ENCODE results near the gene DHFR.
A peak's percentile ranks its signal among the peaks of the same experiment; 100 is the strongest.
"Not testable (repeated sequence)": the region's sequence is repeated elsewhere in the genome, so short reads cannot be mapped to it uniquely, and the experiment has no call there.

The DHFR gene

GRCh38 chr5:80654391-80655230, at the start of gene DHFR, which contains the start of gene MSH3:
DHFR (minus strand) TSS chr5:80654983; CDS start chr5:80654489, 494 bp downstream.
MSH3 (plus strand) TSS chr5:80654652; CDS start chr5:80654728, 76 bp downstream.
- DNase-seq, result peak; percentile 87

DNA sequence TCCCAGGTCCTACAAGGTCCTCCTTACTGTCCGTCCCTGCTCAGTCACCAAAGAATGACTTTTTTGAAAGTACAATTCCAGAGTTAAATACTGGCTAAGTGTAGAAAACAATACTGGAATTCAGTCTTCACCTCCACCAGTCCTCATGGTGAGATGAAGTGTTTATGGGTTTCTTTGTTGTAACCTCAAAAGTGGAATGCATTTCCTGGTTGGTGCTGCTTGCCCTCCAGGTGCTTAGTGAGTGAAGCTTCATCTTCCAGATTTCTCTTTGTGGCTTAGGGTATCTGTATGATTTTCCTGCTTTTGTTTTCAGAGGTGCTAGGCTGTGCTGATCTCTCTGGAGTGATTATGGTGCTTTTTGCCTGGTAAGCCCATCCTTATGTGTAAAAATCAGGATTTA, 49.4 kb upstream of the DHFR start:
- DNase-seq, result no peak

GRCh38 chr5:80703747-80704146, 49.0 kb upstream of the DHFR start:
- DNase-seq, result no peak

DNA sequence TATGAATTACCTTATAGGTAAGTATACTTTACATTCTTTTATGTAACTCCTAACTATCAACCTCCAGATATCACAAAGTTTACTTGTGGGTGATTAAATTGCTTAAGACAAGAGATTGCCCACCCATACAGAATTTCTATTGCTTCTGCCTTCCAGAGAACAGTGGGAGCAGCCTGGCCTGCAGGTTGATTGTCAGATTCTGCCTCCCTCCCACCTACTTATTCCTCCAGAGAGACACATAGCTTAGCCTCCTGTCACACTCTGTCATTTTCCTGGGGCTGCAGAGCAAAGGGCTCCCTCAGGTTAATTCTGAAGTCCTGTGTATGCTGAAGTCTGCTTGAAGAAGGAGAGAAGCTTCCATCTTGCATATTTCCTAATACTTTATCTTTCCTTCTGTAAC, 48.5 kb upstream of the DHFR start:
- DNase-seq, result no peak

- no peak for DNase-seq
Observed at GRCh38 chr5:80701597-80701996, 46.8 kb upstream of the DHFR start.

DNA sequence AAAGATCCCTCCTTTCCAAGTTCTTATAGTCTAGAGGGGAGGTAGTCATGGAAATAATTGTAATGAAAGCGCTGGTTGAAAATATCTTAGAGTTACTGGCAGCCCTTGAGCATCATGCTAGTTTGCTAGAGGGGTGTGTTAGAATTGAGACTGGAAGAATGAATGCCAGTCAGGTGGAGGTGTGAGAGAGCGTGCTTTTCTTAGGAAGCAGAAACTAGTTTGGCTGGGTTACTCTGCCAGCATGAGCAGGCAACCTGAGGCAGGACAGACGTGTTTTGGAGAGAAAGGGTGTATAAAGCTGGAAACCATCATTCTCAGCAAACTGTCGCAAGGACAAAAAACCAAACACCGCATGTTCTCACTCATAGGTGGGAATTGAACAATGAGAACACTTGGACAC, 43.6 kb upstream of the DHFR start:
- DNase-seq, result no peak

DNA sequence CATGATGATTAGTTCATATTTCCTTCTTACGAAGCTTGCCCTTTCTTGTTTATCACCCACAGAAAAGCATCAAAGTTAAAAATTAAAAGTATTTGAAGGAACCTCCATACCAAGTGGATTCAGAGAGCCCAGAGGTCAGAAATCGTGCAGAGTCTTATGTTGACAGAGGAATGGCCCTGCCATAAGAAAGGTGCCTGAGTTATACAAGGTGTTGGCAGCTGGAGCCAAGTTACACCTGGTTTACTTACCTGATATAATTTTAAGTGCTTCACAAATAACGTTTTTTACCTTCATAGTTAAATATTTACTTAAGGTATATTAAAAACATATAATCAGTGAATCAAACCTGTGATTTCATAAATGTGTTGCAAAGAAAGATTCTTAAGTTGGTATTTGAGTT, 42.3 kb upstream of the DHFR start:
- no peak for DNase-seq

- no peak for DNase-seq
Observed at GRCh38 chr5:80696450-80696849, 41.7 kb upstream of the DHFR start.

DNA sequence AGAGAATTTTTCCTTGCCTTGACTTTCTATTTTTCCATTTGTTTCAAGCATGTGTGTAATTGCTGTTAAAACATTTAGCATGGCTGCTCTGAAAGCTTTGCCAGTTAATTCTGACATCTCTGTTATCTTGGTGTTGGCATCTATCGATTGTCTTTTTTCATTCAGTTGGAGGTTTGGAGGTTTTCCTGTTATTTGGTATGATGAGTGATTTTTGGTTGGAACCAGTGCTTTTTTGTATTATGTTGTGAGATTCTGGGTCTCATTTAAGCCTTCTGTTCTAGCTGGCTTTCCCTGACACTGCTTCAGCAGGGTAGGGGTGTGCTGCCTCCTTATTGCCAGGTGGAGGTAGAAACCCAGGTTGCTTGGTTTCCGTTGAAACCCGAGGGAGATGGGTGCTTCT, 40.9 kb upstream of the DHFR start:
- DNase-seq, result no peak

- DNase-seq, result no peak
Observed at GRCh38 chr5:80689627-80690026, 34.8 kb upstream of the DHFR start.

DNA sequence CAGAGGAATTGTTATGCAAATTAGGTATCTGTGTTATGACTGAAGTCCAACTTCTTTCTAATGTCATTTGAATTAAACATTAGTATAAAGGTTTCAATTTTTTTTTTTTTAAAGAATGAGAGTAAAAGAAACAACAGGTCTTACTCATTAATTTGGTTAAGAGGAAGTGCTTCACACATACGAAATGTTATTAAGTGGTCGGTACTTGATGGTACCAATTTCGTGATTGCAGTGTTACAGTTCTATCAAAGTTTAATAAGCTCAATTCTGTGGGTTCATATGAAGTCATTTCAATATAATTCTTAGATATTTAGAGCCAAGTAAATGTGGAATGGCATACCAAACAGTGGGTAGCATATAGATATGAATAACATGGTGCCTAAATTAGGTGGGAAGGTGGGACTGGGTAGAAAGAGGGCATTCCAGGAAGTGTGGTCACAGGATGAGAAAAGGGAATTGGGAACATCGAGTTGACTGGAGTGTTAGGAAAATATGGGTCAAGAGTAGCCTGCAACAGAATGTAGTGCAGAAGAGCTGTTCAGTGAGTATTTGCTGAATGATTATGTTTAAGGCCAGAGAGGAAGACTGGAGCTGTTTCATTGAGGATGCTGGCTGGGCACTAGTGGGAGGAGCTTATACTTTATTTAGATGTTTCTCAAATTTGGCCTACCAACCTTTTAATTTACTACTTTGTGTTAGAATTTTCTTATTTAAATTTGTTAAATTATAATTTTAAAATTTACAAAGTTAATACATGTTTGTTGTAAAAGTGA, 34.1 kb upstream of the DHFR start:
- no peak for DNase-seq

- peak; percentile 4 for DNase-seq
Observed at GRCh38 chr5:80686757-80687156, 32.0 kb upstream of the DHFR start.

- DNase-seq, result no peak
Observed at GRCh38 chr5:80676706-80677105, 21.9 kb upstream of the DHFR start.

GRCh38 chr5:80672140-80672736, 17.5 kb upstream of the DHFR start:
- DNase-seq, result peak; percentile 50

DNA sequence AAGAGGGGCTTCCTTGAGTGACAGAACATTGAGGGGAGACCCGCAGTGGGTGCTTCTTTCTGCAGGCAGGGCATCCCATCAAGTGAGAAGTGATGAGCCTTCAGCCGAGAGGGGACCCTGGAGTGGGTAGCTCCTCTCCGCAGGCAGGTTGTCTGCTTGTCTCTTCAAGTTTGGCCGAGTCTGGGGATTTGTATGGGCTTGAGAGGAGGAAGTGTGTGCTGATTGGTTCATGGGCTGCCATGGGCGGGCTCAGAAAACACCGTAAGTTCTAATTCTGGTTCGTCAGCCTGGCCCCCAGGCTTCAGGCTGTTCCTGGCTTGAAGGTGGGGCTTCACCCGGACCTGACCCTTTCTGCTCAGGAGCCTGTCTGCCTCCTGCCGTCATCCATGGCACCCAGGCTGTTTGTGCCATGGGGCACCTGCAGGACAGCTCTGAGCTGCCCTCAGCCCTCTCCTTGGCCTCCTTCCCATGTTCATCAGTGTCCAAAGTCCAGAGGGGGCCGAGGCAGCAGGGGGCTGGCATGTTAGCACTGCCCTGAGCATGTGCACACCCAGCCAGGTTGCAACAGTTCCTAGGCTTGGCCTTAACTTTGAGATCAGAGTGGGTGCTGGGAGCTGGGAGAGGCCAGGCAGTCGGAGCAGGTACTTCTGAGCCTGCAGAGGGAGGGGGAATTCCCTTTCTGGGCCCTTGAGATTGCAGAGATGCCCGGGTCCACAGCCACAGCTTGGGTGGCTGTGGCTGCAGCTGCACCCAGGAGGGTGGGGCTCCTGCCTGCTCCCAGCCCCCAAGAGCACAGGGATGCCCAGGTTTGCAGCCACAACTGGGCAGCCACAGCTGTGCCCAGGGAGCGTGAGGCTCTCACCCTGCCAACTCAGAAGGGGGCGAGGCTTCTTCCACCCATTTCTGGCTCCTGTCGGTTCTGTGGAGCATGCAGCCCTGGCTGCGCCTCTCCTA, 13.5 kb upstream of the DHFR start:
- DNase-seq, result no peak

DNA sequence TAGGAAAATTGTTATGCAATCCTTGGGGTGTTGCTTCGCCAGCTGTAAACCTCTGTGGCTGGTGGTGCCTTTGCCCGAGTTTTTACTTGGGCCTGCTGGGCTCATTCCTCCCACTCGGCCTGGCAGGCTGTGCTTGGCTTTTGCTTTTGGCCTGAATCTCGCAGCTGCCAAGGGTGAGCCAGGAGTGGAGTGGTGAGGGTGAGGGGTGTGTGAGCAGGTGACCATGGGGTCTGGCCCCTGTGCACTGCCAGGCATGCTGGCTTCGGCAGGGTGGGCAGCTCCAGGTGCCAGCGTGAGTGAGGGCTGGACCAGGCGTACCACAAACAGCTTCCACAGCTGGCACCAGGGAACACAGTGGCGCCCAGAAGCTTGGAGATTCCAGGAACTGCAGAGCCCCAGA, 12.6 kb upstream of the DHFR start:
- DNase-seq, result no peak

GRCh38 chr5:80665057-80665456, 10.3 kb upstream of the DHFR start:
- DNase-seq, result no peak

DNA sequence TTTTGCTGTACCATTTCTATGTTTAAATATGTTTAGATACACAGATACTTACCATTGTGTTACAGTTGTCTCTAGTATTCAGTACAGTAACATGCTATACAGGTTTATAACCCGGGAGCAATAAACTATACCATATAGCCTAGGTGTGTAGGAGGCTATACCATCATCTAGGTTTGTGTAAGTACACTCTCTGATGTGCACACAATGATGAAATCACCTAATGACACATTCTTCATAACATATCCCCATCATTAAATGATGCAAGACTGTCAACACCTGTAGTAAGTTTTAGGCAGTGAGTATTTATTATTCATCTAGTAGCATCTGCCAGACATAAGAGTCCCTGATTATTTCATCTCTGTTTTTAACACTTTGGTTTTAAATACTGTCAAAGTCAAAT, 7.3 kb upstream of the DHFR start:
- DNase-seq, result no peak

DNA sequence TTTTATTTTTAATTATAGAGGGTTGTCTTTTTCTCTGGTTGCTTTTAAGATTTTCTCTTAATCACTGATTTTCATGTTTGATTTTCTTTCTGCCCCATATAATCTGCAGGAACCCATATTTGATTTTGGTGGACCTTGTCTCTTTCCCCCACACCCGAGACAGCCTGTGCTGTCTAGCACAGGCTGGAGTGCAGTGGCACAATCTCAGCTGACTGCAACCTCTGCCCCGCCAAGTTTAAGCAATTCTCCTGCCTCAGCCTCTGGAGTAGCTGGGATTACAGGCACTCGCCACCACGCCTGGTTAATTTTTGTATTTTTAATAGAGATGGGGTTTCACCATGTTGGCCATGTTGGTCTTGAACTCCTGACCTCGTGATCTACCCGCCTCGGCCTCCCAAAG, 5.9 kb upstream of the DHFR start:
- not testable (repeated sequence) for DNase-seq

- no peak for DNase-seq
Observed at GRCh38 chr5:80659106-80659505, 4.3 kb upstream of the DHFR start.

GRCh38 chr5:80656425-80656824, 1.6 kb upstream of the DHFR start:
- DNase-seq, result no peak

GRCh38 chr5:80655231-80655774, 520 bp upstream of the DHFR start:
- no peak for DNase-seq

Measured in NCI-H2171 treated with DMSO at 0.1 percent for 48 hours (cell line).